ENCODE measurements around the gene KCNH6.

DNA sequence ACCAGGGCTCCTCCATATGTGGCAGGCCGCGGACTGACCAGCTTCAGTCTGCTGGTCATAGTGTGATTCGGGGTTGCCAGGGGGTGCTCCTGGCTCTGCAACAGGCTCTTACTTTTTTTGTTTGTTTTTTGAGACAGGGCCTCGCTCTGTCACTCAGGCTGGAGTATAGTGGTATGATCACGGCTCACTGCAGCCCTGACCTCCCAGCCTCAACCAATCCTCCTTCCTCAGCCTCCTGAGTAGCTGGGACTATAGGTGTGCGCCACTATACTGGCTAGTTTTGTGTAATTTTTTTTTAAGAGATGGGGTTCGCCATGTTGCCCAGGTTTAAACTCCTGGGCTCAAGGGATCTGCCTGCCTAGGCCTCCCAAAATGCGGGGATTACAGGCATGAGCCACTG is 11.8 kb upstream of the KCNH6 start:
- no peak for TF ChIP-seq POLR2AphosphoS5 (IDR thresholded peaks at IDR 0.05; ENCODE audit: low read depth, low read length)
- TF ChIP-seq TAF1 (IDR thresholded peaks at IDR 0.05; ENCODE audit: low read depth, low read length): no peak
- TF ChIP-seq POLR2A (IDR thresholded peaks at IDR 0.05; ENCODE audit: low read depth, low read length): no peak
- TF ChIP-seq SPI1 (IDR thresholded peaks at IDR 0.05; ENCODE audit: low read depth, low read length): no peak
- TF ChIP-seq POU2F2 (IDR thresholded peaks at IDR 0.05; ENCODE audit: low read depth, low read length): no peak
- TF ChIP-seq PAX5 (IDR thresholded peaks at IDR 0.05; ENCODE audit: insufficient read depth, low read length, severe bottlenecking): no peak

Measured in GM12891 (cell line).